ENCODE results near the gene ERC1. TPM values are rescaled to one million over a fixed set of nuclear protein-coding genes. Genes with fewer than 3 reads are reported as not detected.

ERC1 gene
- total RNA-seq, 4 donors from 2014 or later = 50.0 to 88.1 (median 59.7) TPM

GRCh38 chr12:1083889-1084262 is 92.9 kb downstream of the ERC1 start:
- TF ChIP-seq POLR2A (IDR thresholded peaks at IDR 0.05; ENCODE audit: low read depth) (no peak), CTCF (IDR thresholded peaks at IDR 0.05) (no peak), EP300 (IDR thresholded peaks at IDR 0.05) (no peak), POLR2AphosphoS5 (IDR thresholded peaks at IDR 0.05) (no peak)
- no peaks in the 10 kb centered on the region for H3K27me3 ChIP-seq
- DNase-seq (ENCODE audit: extremely low spot score) = no peak
- peak overlapping the region in 2 of 4 donors; percentile 0 to 20 for H3K4me3 ChIP-seq
- 39% methylated on average over 3 of the region's 3 CpGs for WGBS
- intact Hi-C loops (cut with DNase I) = no loop called here
- peaks cover 12 to 21% (median 16%) of the 10 kb centered on the region in 4 donors for H3K4me1 ChIP-seq
- no peaks in the 10 kb centered on the region for H3K36me3 ChIP-seq
- H3K9me3 ChIP-seq = no peaks in the 10 kb centered on the region
- peak overlapping the region; percentile 38 to 72 (median 64) for H3K27ac ChIP-seq (replicated peaks in 1 of 4)

GRCh38 chr12:1091350-1091749 is 100.3 kb downstream of the ERC1 start:
- no peak for TF ChIP-seq POLR2AphosphoS5 (IDR thresholded peaks at IDR 0.05)
- no peak for TF ChIP-seq POLR2A (IDR thresholded peaks at IDR 0.05; ENCODE audit: low read depth)
- TF ChIP-seq CTCF (IDR thresholded peaks at IDR 0.05) = no peak
- no peak for TF ChIP-seq EP300 (IDR thresholded peaks at IDR 0.05)
- no peaks in the 10 kb centered on the region for H3K27me3 ChIP-seq
- H3K27ac ChIP-seq (replicated peaks in 1 of 4) = no peak overlapping the region
- H3K4me1 ChIP-seq = peaks cover 0 to 25% (median 15%) of the 10 kb centered on the region in 4 donors
- 71% methylated on average over 4 of the region's 4 CpGs for WGBS
- H3K36me3 ChIP-seq = no peaks in the 10 kb centered on the region
- no peaks in the 10 kb centered on the region for H3K9me3 ChIP-seq
- intact Hi-C loops (cut with DNase I) = loop anchor here (5.0 kb wide), 2 partner anchors 104 to 139 kb away; no protein-coding TSS in a partner anchor
- no peak for DNase-seq (ENCODE audit: extremely low spot score)
- H3K4me3 ChIP-seq = no peak overlapping the region

- DNase-seq (ENCODE audit: extremely low spot score) = no peak
These were observed 102.2 kb downstream of the ERC1 start for GRCh38 chr12:1093166-1093751.

GRCh38 chr12:1094714-1095113 is 103.7 kb downstream of the ERC1 start:
- TF ChIP-seq CTCF (IDR thresholded peaks at IDR 0.05) = no peak
- no peak for TF ChIP-seq EP300 (IDR thresholded peaks at IDR 0.05)
- no peak for TF ChIP-seq POLR2AphosphoS5 (IDR thresholded peaks at IDR 0.05)
- TF ChIP-seq POLR2A (IDR thresholded peaks at IDR 0.05; ENCODE audit: low read depth) = no peak
- Histone ChIP-seq H3K36me3 (no peaks in the 10 kb centered on the region), H3K27me3 (no peaks in the 10 kb centered on the region), H3K9me3 (no peaks in the 10 kb centered on the region), H3K4me3 (no peak overlapping the region), H3K27ac (replicated peaks in 1 of 4) (no peak overlapping the region), H3K4me1 (peaks cover 0 to 25% (median 18%) of the 10 kb centered on the region in 4 donors)
- no peak for DNase-seq (ENCODE audit: extremely low spot score)
- intact Hi-C loops (cut with DNase I) = loop anchor here (5.0 kb wide), 2 partner anchors 107 to 142 kb away; no protein-coding TSS in a partner anchor
- 95% methylated on average over 3 of the region's 3 CpGs for WGBS

More at GRCh38 chr12:1093166-1093751, 102.2 kb downstream of the ERC1 start:
- H3K4me1 ChIP-seq = peaks cover 0 to 25% (median 18%) of the 10 kb centered on the region in 4 donors
- no peak overlapping the region for H3K4me3 ChIP-seq
- no peaks in the 10 kb centered on the region for H3K27me3 ChIP-seq
- intact Hi-C loops (cut with DNase I) = loop anchor here (5.0 kb wide), 2 partner anchors 106 to 141 kb away; no protein-coding TSS in a partner anchor
- 50% methylated on average over 6 of the region's 6 CpGs for WGBS
- H3K9me3 ChIP-seq = no peaks in the 10 kb centered on the region
- TF ChIP-seq CTCF (IDR thresholded peaks at IDR 0.05) (peak; percentile 63 to 81 (median 77)), EP300 (IDR thresholded peaks at IDR 0.05) (no peak), POLR2AphosphoS5 (IDR thresholded peaks at IDR 0.05) (peak in 1 of 2 donors; percentile 15), POLR2A (IDR thresholded peaks at IDR 0.05; ENCODE audit: low read depth) (no peak)
- H3K36me3 ChIP-seq = no peaks in the 10 kb centered on the region
- H3K27ac ChIP-seq (replicated peaks in 1 of 4) = no peak overlapping the region

Measured in esophagus muscularis mucosa (tissue), 4 donors.